HEK293 (cell line): ENCODE data around the gene ETV6.

Experiments
- CTCF ChIA-PET: fragments of 350-600 bp; formaldehyde crosslinking; extraction: SDS; loops from one replicate; lab custom pipeline; 2021; ENCODE audit warnings: antibody characterized with exemption; lab: Yijun Ruan, JAX
- POLR2A ChIA-PET: fragments of 300-600 bp; formaldehyde crosslinking; extraction: SDS; loops from one replicate; lab custom pipeline; 2020; ENCODE audit warnings: antibody characterized with exemption, inconsistent platforms; lab: Yijun Ruan, JAX
- H3K27ac ChIP-seq: fragments of 200-500 bp; sonication (Bioruptor generic); 2 replicates; pipeline ENCODE4 v1.5.1; 2014; ENCODE audit warnings: low read depth, low read length, control low read depth, inconsistent platforms; ENCODE audit errors: extremely low read depth
- H3K36me3 ChIP-seq, 2 experiments: fragments of 200-500 bp in 1 of 2; sonication (Bioruptor generic) in 1 of 2; 1 replicate in 1 of 2; 2 replicates in 1 of 2; pipeline ENCODE4 v1.5.1; 2014 to 2017; ENCODE audit warnings: inconsistent platforms in 2 of 2, low read length in 2 of 2; ENCODE audit not compliant: control insufficient read depth in 2 of 2, insufficient read depth in 1 of 2
- H3K4me1 ChIP-seq: fragments of 200-500 bp; sonication (Bioruptor generic); 2 replicates; pipeline ENCODE4 v1.5.1; 2014; ENCODE audit warnings: mild to moderate bottlenecking, low read length, inconsistent platforms; ENCODE audit not compliant: control insufficient read depth, insufficient read depth
- H3K4me3 ChIP-seq: 2 replicates; pipeline ENCODE4 v1.5.1; 2011; ENCODE audit warnings: low read depth, mild to moderate bottlenecking, control low read depth, low read length, moderate library complexity
- H3K9me3 ChIP-seq: fragments of 200-500 bp; sonication (Bioruptor generic); 2 replicates; pipeline ENCODE4 v1.5.1; 2014; ENCODE audit warnings: low read depth, low read length, inconsistent platforms; ENCODE audit not compliant: control insufficient read depth, insufficient read depth
- GFI1B ChIP-seq: fragments of 450-650 bp; formaldehyde crosslinking; IDR thresholded peaks from 2 replicates; pipeline ENCODE4 v1.5.1; 2016; ENCODE audit warnings: missing biosample characterization, missing genetic modification characterization
- KLF8 ChIP-seq: fragments of 450-650 bp; formaldehyde crosslinking; IDR thresholded peaks from 2 replicates; pipeline ENCODE4 v1.5.1; 2016; ENCODE audit warnings: missing biosample characterization, missing genetic modification characterization
- RBAK ChIP-seq: fragments of 450-650 bp; formaldehyde crosslinking; IDR thresholded peaks from 2 replicates; pipeline ENCODE4 v1.5.1; 2016; ENCODE audit warnings: missing biosample characterization, missing genetic modification characterization
- ZNF140 ChIP-seq: fragments of 450-650 bp; formaldehyde crosslinking; IDR thresholded peaks from 2 replicates; pipeline ENCODE4 v1.5.1; 2016; ENCODE audit warnings: missing biosample characterization, missing genetic modification characterization
- ZNF214 ChIP-seq: fragments of 450-650 bp; formaldehyde crosslinking; IDR thresholded peaks from 2 replicates; pipeline ENCODE4 v1.5.1; 2017; ENCODE audit warnings: missing biosample characterization, mild to moderate bottlenecking, missing genetic modification characterization, borderline replicate concordance
- ZNF37A ChIP-seq: fragments of 450-650 bp; IDR thresholded peaks from 2 replicates; pipeline ENCODE4 v1.5.1; 2018; ENCODE audit warnings: missing biosample characterization, missing genetic modification characterization
- ZNF416 ChIP-seq: fragments of 450-650 bp; formaldehyde crosslinking; IDR thresholded peaks from 2 replicates; pipeline ENCODE4 v1.5.1; 2016; ENCODE audit warnings: missing biosample characterization, missing genetic modification characterization
- ZNF558 ChIP-seq: fragments of 450-650 bp; formaldehyde crosslinking; IDR thresholded peaks from 2 replicates; pipeline ENCODE4 v1.5.1; 2016; ENCODE audit warnings: missing biosample characterization, missing genetic modification characterization
- ZNF660 ChIP-seq: fragments of 450-650 bp; IDR thresholded peaks from 2 replicates; pipeline ENCODE4 v1.5.1; 2018; ENCODE audit warnings: missing biosample characterization, mild to moderate bottlenecking, missing genetic modification characterization
- ZNF677 ChIP-seq: fragments of 450-650 bp; IDR thresholded peaks from 2 replicates; pipeline ENCODE4 v1.5.0; 2018; ENCODE audit warnings: missing biosample characterization, mild to moderate bottlenecking, missing genetic modification characterization, moderate library complexity
- TF ChIP-seq, protein P1 (sequence below): fragments of 450-650 bp; formaldehyde crosslinking; IDR thresholded peaks from 2 replicates; pipeline ENCODE4 v1.5.1; 2016; ENCODE audit warnings: missing biosample characterization, missing genetic modification characterization
- TF ChIP-seq, protein P2 (sequence below): fragments of 450-650 bp; formaldehyde crosslinking; IDR thresholded peaks from 2 replicates; pipeline ENCODE4 v1.5.1; 2016; ENCODE audit warnings: missing biosample characterization, missing genetic modification characterization, borderline replicate concordance
- TF ChIP-seq, protein P3 (sequence below): fragments of 450-650 bp; IDR thresholded peaks from 2 replicates; pipeline ENCODE4 v1.5.1; 2018; ENCODE audit warnings: missing biosample characterization, mild to moderate bottlenecking, missing genetic modification characterization

Gene ETV6

DNA sequence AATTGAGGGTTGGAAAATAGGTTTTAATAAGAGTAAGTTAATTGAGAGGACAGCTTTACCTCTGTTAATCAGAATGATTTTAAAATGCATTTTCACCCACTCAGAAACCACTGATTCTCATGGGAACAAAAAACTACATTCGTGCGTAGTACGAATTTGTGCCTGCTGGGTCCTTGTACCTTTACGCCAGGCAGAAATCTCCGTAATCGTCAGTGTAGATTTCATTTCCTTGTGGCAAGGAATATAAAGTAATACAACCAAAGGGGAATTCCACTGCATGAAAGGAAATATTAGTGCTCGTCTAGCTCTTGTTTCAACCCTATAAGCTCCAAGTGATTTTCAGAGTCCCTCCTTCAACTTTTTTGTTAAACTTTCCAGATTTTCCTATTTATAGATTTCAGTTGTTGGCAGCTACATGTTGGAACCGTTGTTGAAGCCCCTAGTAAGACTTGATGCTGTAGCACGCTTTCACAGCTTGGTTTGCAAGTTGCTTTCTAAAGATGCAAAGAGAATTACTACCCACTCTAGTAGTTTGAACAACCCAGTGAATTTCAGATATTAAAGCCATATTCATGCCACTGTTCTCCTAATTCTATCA, 90.6 kb downstream of the ETV6 start:
- Histone ChIP-seq H3K36me3 (no peaks in the 10 kb centered on the region), H3K4me1 (no peaks in the 10 kb centered on the region), H3K9me3 (no peaks in the 10 kb centered on the region), H3K27ac (no peak overlapping the region), H3K4me3 (no peak overlapping the region)
- POLR2A ChIA-PET = no interaction called here
- no peak for TF ChIP-seq RBAK (tag by site-specific recombination)
- TF ChIP-seq ZNF558 = no peak
- TF ChIP-seq, protein P1, sequence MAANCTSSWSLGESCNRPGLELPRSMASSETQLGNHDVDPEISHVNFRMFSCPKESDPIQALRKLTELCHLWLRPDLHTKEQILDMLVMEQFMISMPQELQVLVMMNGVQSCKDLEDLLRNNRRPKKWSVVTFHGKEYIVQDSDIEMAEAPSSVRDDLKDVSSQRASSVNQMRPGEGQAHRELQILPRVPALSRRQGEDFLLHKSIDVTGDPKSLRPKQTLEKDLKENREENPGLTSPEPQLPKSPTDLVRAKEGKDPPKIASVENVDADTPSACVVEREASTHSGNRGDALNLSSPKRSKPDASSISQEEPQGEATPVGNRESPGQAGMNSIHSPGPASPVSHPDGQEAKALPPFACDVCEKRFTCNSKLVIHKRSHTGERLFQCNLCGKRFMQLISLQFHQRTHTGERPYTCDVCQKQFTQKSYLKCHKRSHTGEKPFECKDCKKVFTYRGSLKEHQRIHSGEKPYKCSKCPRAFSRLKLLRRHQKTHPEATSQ (tag by site-specific recombination) = no peak
- TF ChIP-seq ZNF214 (tag by site-specific recombination) = no peak
- no peak for TF ChIP-seq ZNF140
- TF ChIP-seq KLF8 (tag by site-specific recombination) = no peak
- no peak for TF ChIP-seq ZNF416 (tag by site-specific recombination)
- no peak for TF ChIP-seq ZNF660 (tag by site-specific recombination)
- TF ChIP-seq, protein P2, sequence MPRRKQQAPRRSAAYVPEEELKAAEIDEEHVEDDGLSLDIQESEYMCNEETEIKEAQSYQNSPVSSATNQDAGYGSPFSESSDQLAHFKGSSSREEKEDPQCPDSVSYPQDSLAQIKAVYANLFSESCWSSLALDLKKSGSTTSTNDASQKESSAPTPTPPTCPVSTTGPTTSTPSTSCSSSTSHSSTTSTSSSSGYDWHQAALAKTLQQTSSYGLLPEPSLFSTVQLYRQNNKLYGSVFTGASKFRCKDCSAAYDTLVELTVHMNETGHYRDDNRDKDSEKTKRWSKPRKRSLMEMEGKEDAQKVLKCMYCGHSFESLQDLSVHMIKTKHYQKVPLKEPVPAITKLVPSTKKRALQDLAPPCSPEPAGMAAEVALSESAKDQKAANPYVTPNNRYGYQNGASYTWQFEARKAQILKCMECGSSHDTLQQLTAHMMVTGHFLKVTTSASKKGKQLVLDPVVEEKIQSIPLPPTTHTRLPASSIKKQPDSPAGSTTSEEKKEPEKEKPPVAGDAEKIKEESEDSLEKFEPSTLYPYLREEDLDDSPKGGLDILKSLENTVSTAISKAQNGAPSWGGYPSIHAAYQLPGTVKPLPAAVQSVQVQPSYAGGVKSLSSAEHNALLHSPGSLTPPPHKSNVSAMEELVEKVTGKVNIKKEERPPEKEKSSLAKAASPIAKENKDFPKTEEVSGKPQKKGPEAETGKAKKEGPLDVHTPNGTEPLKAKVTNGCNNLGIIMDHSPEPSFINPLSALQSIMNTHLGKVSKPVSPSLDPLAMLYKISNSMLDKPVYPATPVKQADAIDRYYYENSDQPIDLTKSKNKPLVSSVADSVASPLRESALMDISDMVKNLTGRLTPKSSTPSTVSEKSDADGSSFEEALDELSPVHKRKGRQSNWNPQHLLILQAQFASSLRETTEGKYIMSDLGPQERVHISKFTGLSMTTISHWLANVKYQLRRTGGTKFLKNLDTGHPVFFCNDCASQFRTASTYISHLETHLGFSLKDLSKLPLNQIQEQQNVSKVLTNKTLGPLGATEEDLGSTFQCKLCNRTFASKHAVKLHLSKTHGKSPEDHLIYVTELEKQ (tag by site-specific recombination) = no peak
- TF ChIP-seq ZNF37A (tag by site-specific recombination) = no peak
- TF ChIP-seq, protein P3, sequence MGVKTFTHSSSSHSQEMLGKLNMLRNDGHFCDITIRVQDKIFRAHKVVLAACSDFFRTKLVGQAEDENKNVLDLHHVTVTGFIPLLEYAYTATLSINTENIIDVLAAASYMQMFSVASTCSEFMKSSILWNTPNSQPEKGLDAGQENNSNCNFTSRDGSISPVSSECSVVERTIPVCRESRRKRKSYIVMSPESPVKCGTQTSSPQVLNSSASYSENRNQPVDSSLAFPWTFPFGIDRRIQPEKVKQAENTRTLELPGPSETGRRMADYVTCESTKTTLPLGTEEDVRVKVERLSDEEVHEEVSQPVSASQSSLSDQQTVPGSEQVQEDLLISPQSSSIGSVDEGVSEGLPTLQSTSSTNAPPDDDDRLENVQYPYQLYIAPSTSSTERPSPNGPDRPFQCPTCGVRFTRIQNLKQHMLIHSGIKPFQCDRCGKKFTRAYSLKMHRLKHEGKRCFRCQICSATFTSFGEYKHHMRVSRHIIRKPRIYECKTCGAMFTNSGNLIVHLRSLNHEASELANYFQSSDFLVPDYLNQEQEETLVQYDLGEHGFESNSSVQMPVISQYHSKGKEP (tag by site-specific recombination) = no peak
- no peak for TF ChIP-seq ZNF677 (tag by site-specific recombination)
- TF ChIP-seq, all 188 proteins: peak for 0
- CTCF ChIA-PET = no interaction called here

DNA sequence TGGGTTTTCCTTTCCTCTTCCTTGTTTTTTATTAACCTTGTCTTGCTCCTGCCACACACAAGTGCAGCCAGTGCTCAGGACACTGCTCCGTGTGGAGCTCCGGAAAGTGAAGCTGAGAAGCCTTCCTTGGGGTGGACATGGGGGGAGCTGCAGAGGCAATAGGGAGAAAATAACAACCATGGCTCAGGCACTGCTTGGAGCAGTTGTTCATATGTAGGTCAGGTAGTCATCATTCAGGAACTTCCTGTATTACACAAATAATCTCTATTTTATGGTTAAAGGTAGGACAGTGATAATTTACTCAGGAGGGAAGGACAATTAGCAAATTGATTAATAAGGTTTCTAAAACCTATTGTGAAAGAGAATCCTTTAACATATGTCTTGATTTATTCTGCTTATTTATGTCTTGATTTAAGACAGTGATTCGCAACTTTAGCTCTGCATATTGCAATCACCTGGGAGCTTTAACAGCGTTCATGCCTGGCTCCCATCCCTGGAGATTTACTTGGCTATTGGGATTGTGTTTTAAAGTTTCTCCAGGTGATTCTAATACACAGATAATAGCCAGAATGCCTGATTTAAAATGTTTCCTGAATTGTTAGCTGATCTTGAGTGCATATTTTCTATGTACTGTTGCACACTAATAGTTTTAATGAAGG, 92.1 kb downstream of the ETV6 start:
- ChIA-PET CTCF (no interaction called here), POLR2A (no interaction called here)
- no peak for TF ChIP-seq GFI1B (tag by site-specific recombination)
- no peaks in the 10 kb centered on the region for H3K9me3 ChIP-seq
- H3K4me3 ChIP-seq = no peak overlapping the region
- no peak overlapping the region for H3K27ac ChIP-seq
- no peaks in the 10 kb centered on the region for H3K4me1 ChIP-seq
- no peaks in the 10 kb centered on the region for H3K36me3 ChIP-seq
